OCI-LY7 (cell line): ENCODE results near the gene CENPU. TPM values are rescaled to one million over a fixed set of nuclear protein-coding genes. Genes with fewer than 3 reads are reported as not detected.

Experiments used
- BruUV-seq: library from RNA; stranded (reverse); fragments of 400-500 nt; replicated peaks from 2 replicates; lab custom pipeline; 2021; lab: Mats Ljungman, UMichigan
- CTCF ChIA-PET: fragments of 300-600 bp; sonication (Branson Sonifier 250); formaldehyde crosslinking; loops from one replicate; lab custom pipeline; 2022; ENCODE audit warnings: antibody characterized with exemption; ENCODE audit not compliant: unreplicated experiment; lab: Charles Lee
- POLR2A ChIA-PET: fragments of 300-600 bp; sonication (Branson Sonifier 250); formaldehyde crosslinking; loops from one replicate; lab custom pipeline; 2022; ENCODE audit warnings: antibody characterized with exemption; lab: Charles Lee
- DNase-seq: peaks from one replicate; pipeline ENCODE4 v3.0.0-alpha.2; 2015; ENCODE audit warnings: low spot score
- H2AFZ ChIP-seq: fragments of 200-600 bp; sonication (generic), shearing (Covaris generic); 2 replicates; pipeline ENCODE4 v1.6.1; 2014; ENCODE audit warnings: mild to moderate bottlenecking, antibody characterized with exemption, low read length, moderate library complexity
- H3K27ac ChIP-seq: fragments of 200-600 bp; sonication (generic); 2 replicates; pipeline ENCODE4 v1.5.1; 2014; ENCODE audit warnings: mixed run types, low read depth, mild to moderate bottlenecking, moderate library complexity, low read length, inconsistent platforms; ENCODE audit not compliant: poor library complexity, severe bottlenecking
- H3K36me3 ChIP-seq: fragments of 200-600 bp; sonication (generic); 2 replicates; pipeline ENCODE4 v1.6.1; 2014; ENCODE audit warnings: mild to moderate bottlenecking, antibody characterized with exemption, low read length, moderate library complexity, mixed read lengths; ENCODE audit not compliant: insufficient read depth
- H3K4me1 ChIP-seq: fragments of 200-600 bp; sonication (generic); 2 replicates; pipeline ENCODE4 v1.5.1; 2014; ENCODE audit warnings: mild to moderate bottlenecking, low read length; ENCODE audit not compliant: insufficient read depth, poor library complexity, severe bottlenecking
- H3K4me2 ChIP-seq: fragments of 200-600 bp; sonication (generic); 2 replicates; pipeline ENCODE4 v1.6.1; 2014; ENCODE audit warnings: mild to moderate bottlenecking, low read length
- H3K4me3 ChIP-seq: fragments of 200-600 bp; sonication (generic); 2 replicates; pipeline ENCODE4 v1.5.1; 2014; ENCODE audit warnings: mild to moderate bottlenecking, low read depth, low read length; ENCODE audit not compliant: poor library complexity, severe bottlenecking
- H3K79me2 ChIP-seq: fragments of 200-600 bp; sonication (generic); 2 replicates; pipeline ENCODE4 v1.6.1; 2016; ENCODE audit warnings: low read depth, mild to moderate bottlenecking, low read length, moderate library complexity, mixed read lengths; ENCODE audit not compliant: insufficient read depth
- H3K9me2 ChIP-seq: fragments of 200-600 bp; sonication (generic); 2 replicates; pipeline ENCODE4 v1.6.1; 2016; ENCODE audit warnings: mild to moderate bottlenecking, low read length, mixed read lengths; ENCODE audit not compliant: insufficient read depth
- H3K9me3 ChIP-seq: fragments of 200-600 bp; sonication (generic); 2 replicates; pipeline ENCODE4 v1.6.1; 2014; ENCODE audit warnings: mild to moderate bottlenecking, mixed run types, low read length, mixed read lengths
- H4K20me1 ChIP-seq: fragments of 200-600 bp; sonication (generic); 2 replicates; pipeline ENCODE4 v1.6.1; 2014; ENCODE audit warnings: mild to moderate bottlenecking, antibody characterized with exemption, low read length, moderate library complexity, mixed read lengths; ENCODE audit not compliant: insufficient read depth
- CTCF ChIP-seq: fragments of 200-600 bp; sonication (generic); conservative IDR thresholded peaks from 2 replicates; pipeline ENCODE4 v1.5.1; 2014; ENCODE audit warnings: mild to moderate bottlenecking, antibody characterized with exemption, low read length, moderate library complexity, mixed read lengths
- EZH2phosphoT487 ChIP-seq: fragments of 200-600 bp; sonication (generic); IDR thresholded peaks from 2 replicates; pipeline ENCODE4 v1.6.1; 2018; ENCODE audit warnings: low read depth, borderline replicate concordance, mild to moderate bottlenecking, mixed run types, antibody characterized with exemption, low read length, moderate library complexity, mixed read lengths
- intact Hi-C: fragments of 100-400 bp; cut with micrococcal nuclease; formaldehyde crosslinking; loops from one replicate; pipeline ENCODE4 v1.10.0; 2022; ENCODE audit not compliant: unreplicated experiment
- total RNA-seq, 2 experiments: library from RNA; depleted of rRNA in 1 of 2; stranded (reverse); fragments of >200 nt in 1 of 2; shearing (Covaris generic) in 1 of 2; gene quantifications; 2 replicates each; pipeline ENCODE4 v1.2.3, GENCODE V29; 2014 to 2022

The CENPU gene
- total RNA-seq, 2 experiments from 2014 or later: 83.9 to 132 TPM

GRCh38 chr4:184651899-184652298, 82.0 kb downstream of the CENPU start:
- POLR2A ChIA-PET: no interaction called here
- BruUV-seq: no TSS peak

GRCh38 chr4:184649971-184650855, 83.7 kb downstream of the CENPU start:
- H4K20me1 ChIP-seq: peaks cover 17% of the 10 kb centered on the region
- BruUV-seq: TSS peak; percentile 95
- H3K4me2 ChIP-seq: peak overlapping the region; percentile 79
- peak; percentile 27 for DNase-seq
- H3K79me2 ChIP-seq: peaks cover 47% of the 10 kb centered on the region
- POLR2A ChIA-PET: interaction anchor here (0.5 to 1.9 kb wide), 18 partner anchors 10 to 1079 kb away, joined by 3 to 18 read pairs (median 3); partner anchors contain the start of gene CENPU
- intact Hi-C loops: loop anchor here (1.0 to 10.0 kb wide), 10 partner anchors 84 to 1542 kb away; partner anchors contain the start of genes CDKN2AIP, CENPU, CYP4V2 and IRF2
- no peaks in the 10 kb centered on the region for H3K9me2 ChIP-seq
- H3K9me3 ChIP-seq: no peaks in the 10 kb centered on the region
- H2AFZ ChIP-seq: peak overlapping the region; percentile 68
- CTCF ChIA-PET: interaction anchor here (0.6 kb wide), 9 partner anchors 22 to 666 kb away, joined by 3 to 7 read pairs (median 4); no protein-coding TSS in a partner anchor
- H3K36me3 ChIP-seq: peaks cover 28% of the 10 kb centered on the region
- H3K27ac ChIP-seq: peak overlapping the region; percentile 44
- peaks cover 36% of the 10 kb centered on the region for H3K4me1 ChIP-seq
- H3K4me3 ChIP-seq: peak overlapping the region; percentile 93
- TF ChIP-seq CTCF (no peak), EZH2phosphoT487 (no peak)

More at GRCh38 chr4:184651899-184652298, 82.0 kb downstream of the CENPU start:
- H3K4me3 ChIP-seq: no peak overlapping the region
- H4K20me1 ChIP-seq: peaks cover 12% of the 10 kb centered on the region
- H3K4me2 ChIP-seq: no peak overlapping the region
- H3K27ac ChIP-seq: no peak overlapping the region
- H3K9me3 ChIP-seq: no peaks in the 10 kb centered on the region
- no peak for DNase-seq
- no peak overlapping the region for H2AFZ ChIP-seq
- H3K36me3 ChIP-seq: peaks cover 16% of the 10 kb centered on the region; the same call in 1 of the 2 replicates
- H3K9me2 ChIP-seq: no peaks in the 10 kb centered on the region
- H3K4me1 ChIP-seq: peaks cover 19% of the 10 kb centered on the region
- no peak for TF ChIP-seq CTCF
- TF ChIP-seq EZH2phosphoT487: no peak
- intact Hi-C loops: no loop called here
- CTCF ChIA-PET: no interaction called here
- H3K79me2 ChIP-seq: peaks cover 30% of the 10 kb centered on the region
